HCT116 (cell line): ENCODE data around the gene MS4A15. TPM values are rescaled to one million over a fixed set of nuclear protein-coding genes. Genes with fewer than 3 reads are reported as not detected.

Experiments used
- ATAC-seq: fragments of 200-7000 bp; cut with Tn5 transposase; 2 replicates; pipeline ENCODE4 v1.9.1; 2020; ENCODE audit warnings: mild to moderate bottlenecking, moderate library complexity
- BruUV-seq: library from RNA; stranded (reverse); fragments of 400-500 nt; replicated peaks from 2 replicates; lab custom pipeline; 2021; lab: Mats Ljungman, UMichigan
- CTCF ChIA-PET: fragments of 300-600 bp; sonication (Branson Sonifier 250); formaldehyde crosslinking; loops from one replicate; lab custom pipeline; 2021; ENCODE audit warnings: antibody characterized with exemption; lab: Charles Lee
- POLR2A ChIA-PET: fragments of 300-600, 350-600 bp; sonication (Branson Sonifier 250); formaldehyde crosslinking; loops from one replicate; lab custom pipeline; 2021; ENCODE audit warnings: antibody characterized with exemption; lab: Charles Lee
- RAD21 ChIA-PET, 2 experiments: fragments of 300-600 bp; sonication (Branson Sonifier 250); formaldehyde crosslinking; loops; one replicate each; lab custom pipeline; 2023; ENCODE audit warnings: low total read pairs in 2 of 2; ENCODE audit not compliant: uncharacterized antibody in 2 of 2, unreplicated experiment in 2 of 2, low non-redundant PET in 1 of 2; lab: Charles Lee
- DNase-seq: peaks from one replicate; pipeline ENCODE4 v3.0.0-alpha.2; 2010; ENCODE audit warnings: low read depth, low spot score
- H2AFZ ChIP-seq: fragments of 200-600 bp; shearing (Covaris generic), sonication (generic); 2 replicates; pipeline ENCODE4 v1.6.1; 2017; ENCODE audit warnings: low read depth, mixed run types, mixed read lengths, antibody characterized with exemption, low read length; ENCODE audit not compliant: poor library complexity, severe bottlenecking
- H3K27ac ChIP-seq: 2 replicates; pipeline ENCODE4 v1.5.1; 2012; ENCODE audit warnings: low read depth, low read length
- H3K27me3 ChIP-seq: fragments of 200-600 bp; sonication (generic); 2 replicates; pipeline ENCODE4 v1.6.1; 2016; ENCODE audit warnings: mixed run types, low read length, mixed read lengths; ENCODE audit not compliant: insufficient read depth
- H3K36me3 ChIP-seq, 2 experiments: fragments of 200-500 bp in 1 of 2; fragments of 200-600 bp in 1 of 2; sonication (Bioruptor generic) in 1 of 2; sonication (generic) in 1 of 2; 2 replicates each; pipeline versions ENCODE4 v1.5.1 to v1.6.1; 2014 to 2016; ENCODE audit warnings: low read length in 2 of 2, inconsistent platforms in 1 of 2, mixed read lengths in 1 of 2, mixed run types in 1 of 2; ENCODE audit not compliant: insufficient read depth in 2 of 2, control insufficient read depth in 1 of 2
- H3K4me1 ChIP-seq, 2 experiments: fragments of 200-600 bp in 1 of 2; sonication (generic) in 1 of 2; 2 replicates each; pipeline versions ENCODE4 v1.5.1 to v1.6.1; 2012 to 2017; ENCODE audit warnings: low read length in 2 of 2, inconsistent platforms in 1 of 2, mild to moderate bottlenecking in 1 of 2, mixed read lengths in 1 of 2, mixed run types in 1 of 2, moderate library complexity in 1 of 2; ENCODE audit not compliant: insufficient read depth in 2 of 2, control insufficient read depth in 1 of 2
- H3K4me2 ChIP-seq: fragments of 200-600 bp; sonication (generic); 2 replicates; pipeline ENCODE4 v1.6.1; 2017; ENCODE audit warnings: mixed run types, low read length, mixed read lengths
- H3K4me3 ChIP-seq, 2 experiments: fragments of 200-600 bp in 1 of 2; sonication (generic) in 1 of 2; replicated peaks in 1 of 2; 2 replicates each; pipeline ENCODE4 v1.5.1; 2011 to 2016; ENCODE audit warnings: low read length in 2 of 2, control low read depth in 1 of 2, low read depth in 1 of 2, mild to moderate bottlenecking in 1 of 2, mixed read lengths in 1 of 2, mixed run types in 1 of 2
- H3K79me2 ChIP-seq: fragments of 200-600 bp; sonication (generic); 2 replicates; pipeline ENCODE4 v1.6.1; 2017; ENCODE audit warnings: mild to moderate bottlenecking, mixed run types, low read length, moderate library complexity, mixed read lengths; ENCODE audit not compliant: insufficient read depth
- H3K9ac ChIP-seq: fragments of 200-600 bp; sonication (generic); 2 replicates; pipeline ENCODE4 v1.6.1; 2016; ENCODE audit warnings: low read length, mixed read lengths
- H3K9me2 ChIP-seq: fragments of 200-600 bp; sonication (generic), shearing (Covaris generic); 2 replicates; pipeline ENCODE4 v1.6.1; 2017; ENCODE audit warnings: mixed run types, mild to moderate bottlenecking, moderate library complexity; ENCODE audit not compliant: insufficient read depth
- H3K9me3 ChIP-seq, 2 experiments: fragments of 200-500 bp in 1 of 2; fragments of 200-600 bp in 1 of 2; sonication (Bioruptor generic) in 1 of 2; sonication (generic) in 1 of 2; 2 replicates each; pipeline ENCODE4 v1.6.1; 2014 to 2017; ENCODE audit warnings: low read length in 2 of 2, mixed read lengths in 2 of 2, inconsistent platforms in 1 of 2, low read depth in 1 of 2, mild to moderate bottlenecking in 1 of 2, mixed run types in 1 of 2, moderate library complexity in 1 of 2; ENCODE audit not compliant: control insufficient read depth in 1 of 2, insufficient read depth in 1 of 2
- H4K20me1 ChIP-seq: fragments of 200-600 bp; sonication (generic), shearing (Covaris generic); 2 replicates; pipeline ENCODE4 v1.6.1; 2017; ENCODE audit warnings: mixed run types, mild to moderate bottlenecking, moderate library complexity; ENCODE audit not compliant: insufficient read depth
- EZH2 ChIP-seq: fragments of 200-600 bp; sonication (generic); IDR thresholded peaks from 2 replicates; pipeline ENCODE4 v1.6.1; 2017; ENCODE audit warnings: antibody characterized with exemption, mixed run types
- RAD21 ChIP-seq: IDR thresholded peaks from 2 replicates; pipeline ENCODE4 v1.6.1; 2012; ENCODE audit warnings: low read depth, mild to moderate bottlenecking
- intact Hi-C: fragments of 100-400 bp; cut with micrococcal nuclease; formaldehyde crosslinking; loops from 2 replicates; pipeline ENCODE4 v1.10.0; 2022
- total RNA-seq: library from RNA; stranded (reverse); gene quantifications from one replicate; pipeline ENCODE4 v1.2.1, GENCODE V29; 2021; ENCODE audit not compliant: unreplicated experiment
- TF ChIP-seq, protein P1 (sequence below), 3 experiments: fragments of 200-600 bp in 1 of 3; sonication (generic) in 1 of 3; IDR thresholded peaks in 2 of 3; conservative IDR thresholded peaks in 1 of 3; 2 replicates each; pipeline ENCODE4 v1.5.1; 2012 to 2017; ENCODE audit warnings: low read depth in 2 of 3, low read length in 2 of 3, antibody characterized with exemption in 1 of 3, borderline replicate concordance in 1 of 3, control low read depth in 1 of 3, mild to moderate bottlenecking in 1 of 3, mixed read lengths in 1 of 3, mixed run types in 1 of 3, moderate library complexity in 1 of 3; ENCODE audit not compliant: insufficient read depth in 1 of 3

The MS4A15 gene
- total RNA-seq, 1 experiment from 2014 or later = 1.5 TPM

GRCh38 chr11:60762851-60763691, 6.4 kb downstream of the MS4A15 start:
- Histone ChIP-seq H3K9me2 (no peaks in the 10 kb centered on the region), H3K9me3 (no peaks in the 10 kb centered on the region), H3K4me2 (no peak overlapping the region), H3K79me2 (no peaks in the 10 kb centered on the region), H3K9ac (no peak overlapping the region), H3K27me3 (0 out of 2 replicates have a peak, but pooled peaks cover 5% of the 10 kb centered on the region), H3K4me1 (peaks cover 8 to 10% of the 10 kb centered on the region in 2 experiments; a peak in 2 of 4 replicates), H3K4me3 (no peak overlapping the region), H2AFZ (no peak overlapping the region), H4K20me1 (no peaks in the 10 kb centered on the region), H3K36me3 (no peaks in the 10 kb centered on the region), H3K27ac (no peak overlapping the region)
- TF ChIP-seq, protein P1, sequence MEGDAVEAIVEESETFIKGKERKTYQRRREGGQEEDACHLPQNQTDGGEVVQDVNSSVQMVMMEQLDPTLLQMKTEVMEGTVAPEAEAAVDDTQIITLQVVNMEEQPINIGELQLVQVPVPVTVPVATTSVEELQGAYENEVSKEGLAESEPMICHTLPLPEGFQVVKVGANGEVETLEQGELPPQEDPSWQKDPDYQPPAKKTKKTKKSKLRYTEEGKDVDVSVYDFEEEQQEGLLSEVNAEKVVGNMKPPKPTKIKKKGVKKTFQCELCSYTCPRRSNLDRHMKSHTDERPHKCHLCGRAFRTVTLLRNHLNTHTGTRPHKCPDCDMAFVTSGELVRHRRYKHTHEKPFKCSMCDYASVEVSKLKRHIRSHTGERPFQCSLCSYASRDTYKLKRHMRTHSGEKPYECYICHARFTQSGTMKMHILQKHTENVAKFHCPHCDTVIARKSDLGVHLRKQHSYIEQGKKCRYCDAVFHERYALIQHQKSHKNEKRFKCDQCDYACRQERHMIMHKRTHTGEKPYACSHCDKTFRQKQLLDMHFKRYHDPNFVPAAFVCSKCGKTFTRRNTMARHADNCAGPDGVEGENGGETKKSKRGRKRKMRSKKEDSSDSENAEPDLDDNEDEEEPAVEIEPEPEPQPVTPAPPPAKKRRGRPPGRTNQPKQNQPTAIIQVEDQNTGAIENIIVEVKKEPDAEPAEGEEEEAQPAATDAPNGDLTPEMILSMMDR (IDR thresholded peaks at IDR 0.05 in 2 of 3, conservative IDR thresholded peaks at IDR 0.05 in 1 of 3; ENCODE audit: borderline replicate concordance in 1 of 3, insufficient read depth in 1 of 3, low read depth in 2 of 3, low read length in 2 of 3) = peak; percentile 34 to 59 (median 47); a peak in 5 of 6 replicates
- TF ChIP-seq EZH2 (no peak), RAD21 (peak; percentile 21; the same call in 1 of the 2 replicates)
- ATAC-seq = peak; percentile 49
- intact Hi-C loops = no loop called here
- BruUV-seq = no TSS peak
- RAD21 ChIA-PET = interaction anchor here in 1 of 2 experiments (0.9 kb wide), 2 partner anchors 12 to 105 kb away, joined by 3 read pairs; no protein-coding TSS in a partner anchor
- peak; percentile 7 for DNase-seq
- CTCF ChIA-PET = interaction anchor here (0.6 to 4.3 kb wide), 20 partner anchors 9 to 498 kb away, joined by 3 to 31 read pairs (median 5); partner anchors contain the start of gene MS4A8
- POLR2A ChIA-PET = no interaction called here
